SK-N-DZ (cell line): ENCODE measurements around the gene FAM53A.

Experiments used
- DNase-seq: peaks from one replicate; pipeline ENCODE4 v3.0.0-alpha.2; 2015; ENCODE audit warnings: low spot score

Gene FAM53A

DNA sequence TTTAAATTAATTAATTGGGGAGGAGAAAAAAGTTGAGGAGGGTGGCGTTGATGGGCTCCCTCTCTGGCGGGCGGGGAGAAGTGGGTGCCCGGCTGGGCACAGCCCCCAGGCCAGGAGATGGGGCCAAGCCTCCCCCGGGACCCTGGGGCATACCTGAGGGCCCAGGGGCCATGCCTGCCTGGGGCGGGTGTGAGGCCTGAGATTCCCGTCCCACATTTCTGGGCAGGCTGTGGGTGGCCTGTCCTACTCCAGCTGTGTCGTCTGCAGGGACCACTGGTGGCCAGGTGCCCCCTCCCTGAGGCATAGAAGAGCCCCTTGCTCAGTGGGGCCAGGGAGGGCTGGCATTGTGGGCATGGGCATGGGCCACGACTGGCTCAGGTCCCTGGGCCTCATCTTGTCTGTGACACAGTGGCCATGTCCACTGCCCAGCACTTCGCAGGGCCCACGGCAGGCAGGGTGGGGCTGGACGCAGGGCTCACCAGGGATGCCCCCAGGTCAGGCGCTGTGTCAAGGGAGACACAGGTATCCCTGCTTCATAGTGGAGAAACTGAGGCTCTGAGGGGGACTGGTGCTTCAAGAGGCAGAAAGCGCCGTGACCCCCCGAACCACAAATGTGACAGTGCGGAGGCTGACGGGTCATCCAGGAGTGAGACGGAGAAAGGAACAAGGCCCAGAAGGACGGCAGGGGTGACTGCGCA is 60.1 kb downstream of the FAM53A start:
- no peak for DNase-seq

DNA sequence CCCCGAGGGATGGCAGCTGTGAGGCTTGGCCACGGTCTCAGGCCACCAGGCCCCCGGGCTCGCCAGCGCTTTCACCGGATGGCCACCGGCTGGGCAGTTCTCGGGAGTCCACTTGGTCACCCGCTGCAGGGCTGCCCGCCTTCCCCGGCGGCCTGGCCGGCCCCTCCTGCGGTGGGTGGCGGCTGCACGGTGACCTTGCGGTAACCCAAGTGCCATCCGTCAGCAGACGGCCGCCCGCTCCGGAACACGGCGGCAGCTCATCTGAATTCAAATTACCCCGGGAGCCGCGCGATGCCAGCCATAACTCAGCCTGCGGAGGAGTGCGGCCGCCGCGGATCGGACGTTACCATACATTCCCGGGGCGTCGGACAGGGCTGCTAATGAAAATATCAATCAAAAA is 60.7 kb downstream of the FAM53A start:
- no peak for DNase-seq

DNA sequence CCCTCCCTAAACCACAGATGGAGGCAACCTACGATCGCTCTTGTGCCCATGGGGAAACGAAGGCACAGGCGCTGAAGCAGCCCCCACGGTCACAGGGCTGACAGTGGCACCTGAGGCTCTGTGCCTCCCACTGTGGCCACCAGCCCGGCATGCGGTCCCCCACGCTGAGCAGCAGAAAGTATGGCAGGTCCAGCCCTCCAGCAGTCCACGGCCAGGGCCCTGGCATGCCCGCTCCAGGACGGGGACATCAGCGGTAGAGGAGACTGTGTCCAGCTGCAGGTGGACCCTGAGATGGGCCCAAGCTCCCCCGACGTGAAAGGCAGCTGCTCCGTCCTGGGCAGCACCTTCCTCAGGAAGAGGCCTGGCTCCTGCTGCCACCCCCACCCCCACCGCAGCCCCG is 61.2 kb downstream of the FAM53A start:
- DNase-seq, result no peak

DNA sequence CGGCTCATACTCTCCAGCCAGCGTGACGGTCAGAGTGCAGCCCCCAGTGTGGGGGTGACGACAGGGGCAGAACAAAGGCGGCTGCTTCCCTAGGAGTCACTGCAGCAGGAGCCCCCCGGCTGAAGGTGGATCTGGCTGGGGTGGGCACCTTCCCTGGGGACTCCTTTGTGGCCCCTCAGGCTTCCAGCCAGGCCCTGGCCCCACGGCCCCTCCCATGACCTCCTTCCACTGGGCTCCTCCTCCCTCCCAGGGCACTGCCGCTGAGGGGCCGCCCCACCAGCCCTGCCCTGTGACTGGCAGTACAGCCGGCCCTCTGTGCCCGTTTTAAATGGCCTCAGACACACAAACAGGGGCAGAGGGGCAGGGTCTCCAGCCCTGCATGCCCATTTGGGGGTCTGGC is 61.9 kb downstream of the FAM53A start:
- DNase-seq, result no peak

DNA sequence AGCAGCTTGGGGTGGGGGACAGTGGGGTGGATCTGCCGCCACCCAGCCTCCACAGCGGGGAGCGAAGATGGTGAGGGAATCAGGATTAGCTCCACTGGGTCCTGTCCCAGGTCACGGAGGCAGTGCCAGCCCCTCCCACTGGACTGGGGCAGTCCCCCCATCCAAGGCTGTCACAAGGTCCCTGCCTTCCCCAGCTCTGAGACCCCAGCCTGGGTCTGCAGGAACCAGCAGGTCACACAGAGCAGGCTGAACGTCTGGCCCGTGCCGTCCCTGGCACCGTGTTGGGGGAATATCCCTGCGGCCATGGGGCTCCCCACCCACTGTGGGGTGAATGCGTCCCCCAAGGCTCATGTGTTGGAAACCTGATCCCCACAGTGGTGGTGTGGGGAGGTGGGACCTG is 62.6 kb downstream of the FAM53A start:
- no peak for DNase-seq

DNA sequence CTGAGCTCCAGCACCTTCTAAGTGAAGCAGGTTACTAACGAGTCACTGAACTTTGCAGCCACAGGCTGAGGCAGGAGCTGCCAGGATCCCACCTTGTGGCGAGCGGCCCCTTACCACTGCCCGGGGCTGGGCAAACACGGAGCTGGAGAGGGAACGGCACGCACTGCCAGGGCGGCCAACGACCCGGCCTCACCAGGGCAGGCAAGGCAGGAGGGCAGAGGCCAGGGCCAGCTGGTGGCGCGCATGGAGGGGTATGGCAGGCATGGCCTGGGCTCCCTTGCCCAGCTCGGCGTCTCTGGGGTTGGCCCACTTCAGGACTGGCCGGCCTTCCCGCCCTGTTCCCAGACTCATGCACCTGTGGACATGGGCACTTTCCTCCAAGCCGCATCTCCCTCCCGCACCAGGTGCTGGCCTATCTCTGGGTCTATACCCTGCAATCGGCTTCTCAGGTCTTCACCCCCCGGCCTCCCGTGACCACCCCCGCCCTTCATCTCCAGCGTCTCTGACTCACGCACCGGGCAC is 64.9 kb downstream of the FAM53A start:
- DNase-seq, result no peak

DNA sequence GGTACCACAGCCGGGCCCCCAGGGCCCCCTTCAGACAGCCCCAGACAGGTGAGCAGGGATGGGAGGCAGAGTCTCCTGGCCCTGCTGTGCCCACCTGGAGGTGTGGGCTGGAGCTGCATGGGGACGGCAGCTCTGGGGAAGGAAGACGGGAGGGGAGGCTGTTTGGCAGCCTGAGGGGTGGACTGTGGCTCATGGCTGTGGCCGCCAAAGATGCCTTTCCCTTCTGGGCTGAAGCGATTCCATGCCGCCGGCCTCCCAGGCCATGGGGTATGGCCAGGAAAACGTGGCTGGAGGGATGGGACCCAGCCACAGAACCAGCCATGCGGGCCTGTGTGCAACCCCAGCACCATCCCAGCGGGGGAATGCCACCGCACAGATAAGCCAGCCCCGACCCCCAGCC is 65.7 kb downstream of the FAM53A start:
- DNase-seq, result no peak

DNA sequence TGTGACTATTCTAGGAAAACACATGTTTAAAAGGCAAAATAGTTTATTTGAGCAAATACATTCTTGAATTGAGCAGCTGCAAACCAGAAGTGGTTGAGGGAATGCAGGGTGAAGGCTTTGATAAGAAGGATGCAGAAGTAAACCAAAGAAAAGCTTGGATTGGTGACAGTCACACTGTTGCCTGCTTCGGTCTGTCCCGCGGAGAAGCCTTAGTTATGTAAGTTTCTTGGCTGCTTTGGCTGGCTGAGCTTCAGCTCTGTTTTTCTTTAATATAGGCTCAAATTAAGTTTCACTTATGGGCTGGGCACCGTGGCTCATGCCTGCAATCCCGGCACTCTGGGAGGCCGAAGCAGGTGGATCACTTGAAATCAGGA is 67.6 kb downstream of the FAM53A start:
- DNase-seq, result no peak

DNA sequence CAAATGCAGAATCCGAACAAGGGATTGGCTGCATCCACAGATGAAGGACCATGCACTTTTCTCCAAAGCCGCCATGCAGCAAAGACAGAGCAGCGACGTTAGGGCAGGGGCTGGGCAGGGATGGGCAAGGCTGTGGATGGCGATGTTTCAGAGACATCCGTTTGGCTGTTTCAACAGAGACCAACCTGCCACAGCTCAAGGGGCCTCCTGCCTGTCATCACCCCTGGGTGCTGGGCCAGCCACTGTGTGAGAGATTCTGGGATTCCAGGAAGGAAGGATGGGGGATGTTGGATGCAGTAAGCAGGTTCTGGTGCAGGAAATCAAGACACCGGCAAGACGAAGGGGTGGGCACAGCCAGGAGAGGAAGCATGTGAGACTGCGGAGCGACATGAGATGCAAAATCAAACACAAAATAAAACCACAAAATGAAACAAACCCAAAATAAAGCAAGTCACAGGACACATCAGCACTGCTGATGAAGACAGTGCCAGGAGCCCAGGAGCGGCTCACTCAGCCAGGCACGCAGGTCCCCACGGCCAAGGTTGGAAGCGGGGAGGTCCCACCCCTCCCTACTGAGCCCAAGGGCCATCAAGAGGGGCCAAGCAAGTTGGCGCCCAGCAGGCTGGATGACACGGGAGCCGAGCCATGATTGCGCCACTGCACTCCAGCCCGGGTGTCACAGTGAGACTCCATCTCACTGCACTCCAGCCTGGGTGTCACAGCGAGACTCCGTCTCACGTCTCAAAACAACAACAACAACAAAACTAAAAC is 68.1 kb downstream of the FAM53A start:
- DNase-seq, result no peak

DNA sequence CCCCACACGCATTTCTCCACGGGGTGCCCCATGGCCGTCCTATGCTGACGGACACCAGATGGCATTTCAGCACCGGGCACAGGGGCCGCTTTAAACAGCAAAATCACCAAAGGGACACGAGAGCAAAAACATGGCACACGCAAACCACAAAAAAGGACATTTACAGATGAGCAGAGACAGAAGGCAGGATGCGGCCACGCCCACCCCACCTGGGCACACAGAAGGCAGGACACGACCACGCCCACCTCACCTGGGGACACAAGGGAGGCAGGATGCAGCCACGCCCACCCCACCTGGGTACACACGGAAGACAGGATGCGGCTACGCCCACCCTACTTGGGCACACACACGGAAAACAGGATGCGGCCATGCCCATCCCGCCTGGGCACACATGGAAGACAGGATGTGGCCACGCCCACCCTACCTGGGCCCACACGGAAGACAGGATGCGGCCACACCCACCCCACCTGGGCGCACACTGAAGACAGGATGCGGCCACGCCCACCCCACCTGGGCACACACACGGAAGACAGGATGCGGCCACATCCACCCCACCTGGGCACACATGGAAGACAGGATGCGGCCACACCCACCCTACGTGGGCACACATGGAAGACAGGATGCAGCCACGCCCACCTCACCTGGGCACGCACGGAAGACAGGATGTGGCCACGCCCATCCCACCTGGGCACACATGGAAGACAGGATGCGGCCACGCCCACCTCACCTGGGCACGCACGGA is 69.1 kb downstream of the FAM53A start:
- no peak for DNase-seq

DNA sequence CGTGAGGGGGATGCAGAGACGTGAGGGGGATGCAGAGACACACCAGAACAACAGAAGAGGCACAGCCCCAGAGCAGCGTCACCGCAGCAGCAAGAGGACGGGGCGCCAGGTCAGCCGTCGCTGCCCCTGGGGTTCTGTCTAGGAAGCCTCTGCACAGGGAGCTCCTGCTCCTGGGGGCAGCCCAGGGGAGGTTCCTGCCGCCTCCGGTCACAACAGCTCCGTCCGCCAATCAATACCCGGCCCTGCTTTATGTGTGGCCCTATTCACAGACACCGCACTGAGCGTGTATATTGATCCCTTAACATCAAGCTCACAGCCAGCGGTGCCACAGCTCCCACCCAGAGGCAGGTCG is 69.6 kb downstream of the FAM53A start:
- no peak for DNase-seq

DNA sequence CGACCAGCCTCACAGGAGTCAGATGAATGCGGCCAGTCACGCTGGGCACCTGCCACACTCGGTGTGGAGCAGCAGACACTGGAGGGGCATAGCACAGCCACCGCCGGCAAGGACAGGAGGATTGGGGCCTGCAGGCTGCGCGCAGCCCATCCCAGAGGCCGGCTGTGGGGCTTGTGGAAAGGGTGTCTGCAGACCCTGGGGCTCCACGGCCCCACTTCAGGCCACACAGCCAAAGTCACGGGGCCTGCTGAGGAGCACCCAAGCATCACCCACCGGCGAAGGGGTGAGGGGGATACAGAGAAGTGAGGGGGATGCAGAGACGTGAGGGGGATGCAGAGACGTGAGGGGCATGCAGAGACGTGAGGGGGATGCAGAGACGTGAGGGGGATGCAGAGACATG is 70.1 kb downstream of the FAM53A start:
- no peak for DNase-seq

DNA sequence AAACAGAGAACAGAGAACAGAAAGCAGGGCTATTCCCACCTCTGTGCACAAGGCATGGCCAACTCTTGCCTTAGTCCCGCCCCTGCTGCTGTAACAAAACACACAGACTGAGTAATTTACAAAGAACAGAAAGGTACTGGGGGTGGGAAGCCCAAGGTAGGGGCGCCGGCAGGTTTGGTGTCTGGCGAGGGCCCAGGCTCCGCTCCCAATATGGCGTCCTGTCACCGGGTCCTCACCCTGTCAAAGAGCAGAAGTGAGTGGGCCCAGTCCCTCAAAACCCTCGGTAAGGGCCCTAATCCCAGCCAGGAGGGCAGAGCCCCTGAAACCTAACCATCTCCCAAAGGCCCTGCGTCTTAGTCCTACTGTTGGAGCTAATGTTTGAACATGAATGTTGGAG is 71.0 kb downstream of the FAM53A start:
- DNase-seq, result no peak

DNA sequence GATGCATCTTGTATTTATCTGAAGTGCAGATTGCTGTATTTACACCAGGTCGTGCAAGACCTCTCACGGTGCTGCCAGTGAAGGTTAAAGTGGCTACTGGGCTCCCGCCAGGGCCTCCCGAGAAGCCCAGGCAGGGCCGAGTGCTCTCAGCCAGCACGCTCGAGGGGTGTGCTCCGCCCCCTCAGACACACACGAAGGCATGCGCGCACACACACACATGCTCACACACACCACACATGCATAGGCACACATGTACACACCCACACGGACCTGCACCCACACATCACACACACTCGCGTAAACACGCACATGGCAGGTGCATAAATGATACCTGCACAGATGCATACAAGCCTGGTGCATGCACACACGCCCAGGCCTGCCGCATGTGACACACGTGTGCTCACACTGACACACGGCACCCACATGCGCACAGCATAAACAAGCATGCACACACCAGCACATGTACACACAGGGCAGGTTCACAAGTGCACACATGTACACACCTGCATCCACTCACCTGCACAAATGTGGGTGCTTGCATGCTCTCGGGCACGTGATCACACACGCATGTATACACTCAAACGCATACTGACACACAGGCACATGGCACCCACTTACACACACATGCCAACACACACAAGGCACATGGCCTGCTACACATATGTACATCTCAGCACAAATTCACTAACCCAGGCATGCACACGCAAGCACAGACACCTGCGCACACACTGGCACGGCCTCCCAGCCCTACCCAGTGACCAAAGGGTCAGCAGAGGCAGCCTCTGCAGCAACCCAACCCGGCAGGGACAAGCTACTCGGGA is 71.6 kb downstream of the FAM53A start:
- no peak for DNase-seq

DNA sequence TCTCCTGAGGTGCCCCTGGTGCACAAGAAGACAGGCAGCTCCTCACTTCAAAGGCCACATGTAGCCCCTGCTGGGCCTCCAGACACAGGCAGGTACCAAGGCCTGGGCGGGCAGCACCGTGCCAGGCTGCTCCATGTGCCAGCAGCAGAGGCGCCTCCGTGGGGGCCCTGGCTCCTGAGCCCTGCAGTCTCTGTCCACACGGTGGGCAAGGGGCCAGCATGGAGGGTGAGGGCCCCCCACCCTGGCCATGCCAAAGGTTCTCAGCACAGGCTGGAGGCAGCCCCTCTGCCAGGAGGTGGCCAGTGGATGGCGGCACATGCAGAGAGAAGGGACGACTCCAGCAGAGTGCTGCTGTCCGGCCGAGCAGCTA is 72.6 kb downstream of the FAM53A start:
- DNase-seq, result no peak

DNA sequence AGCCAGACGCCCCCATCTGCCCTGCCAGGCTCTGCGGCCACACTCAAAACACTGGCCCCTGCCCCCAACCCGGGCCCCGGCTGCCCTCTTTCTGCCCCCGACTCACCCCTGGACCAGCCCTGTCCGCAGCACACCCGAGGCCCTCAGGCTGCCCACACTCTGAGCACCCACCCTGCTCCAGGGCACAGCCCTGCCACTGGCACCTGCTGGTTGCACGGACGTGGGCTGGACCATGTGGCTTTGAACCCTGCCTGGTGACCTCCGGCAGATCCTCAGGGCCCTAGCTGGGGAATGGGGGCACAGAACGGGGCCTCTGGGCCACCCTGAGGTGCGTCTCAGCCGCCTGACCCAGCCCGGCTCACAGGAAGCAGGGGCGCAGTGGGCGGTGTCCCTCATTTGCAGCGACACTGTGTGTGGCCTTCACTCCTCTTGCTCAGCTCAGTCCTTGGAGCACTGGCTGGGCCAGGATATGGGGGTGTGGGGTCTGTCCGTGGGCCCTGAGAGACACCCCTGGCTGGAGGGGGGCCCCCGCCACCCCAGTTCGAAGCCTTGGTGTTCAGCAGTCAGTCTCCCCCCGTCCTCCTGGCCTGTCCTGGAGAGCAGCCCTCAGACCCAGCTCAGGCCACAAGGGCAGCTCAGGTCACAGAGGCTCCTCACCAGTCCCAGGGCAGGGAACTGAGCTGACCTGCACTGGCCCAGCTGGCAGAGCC is 73.2 kb downstream of the FAM53A start:
- no peak for DNase-seq

DNA sequence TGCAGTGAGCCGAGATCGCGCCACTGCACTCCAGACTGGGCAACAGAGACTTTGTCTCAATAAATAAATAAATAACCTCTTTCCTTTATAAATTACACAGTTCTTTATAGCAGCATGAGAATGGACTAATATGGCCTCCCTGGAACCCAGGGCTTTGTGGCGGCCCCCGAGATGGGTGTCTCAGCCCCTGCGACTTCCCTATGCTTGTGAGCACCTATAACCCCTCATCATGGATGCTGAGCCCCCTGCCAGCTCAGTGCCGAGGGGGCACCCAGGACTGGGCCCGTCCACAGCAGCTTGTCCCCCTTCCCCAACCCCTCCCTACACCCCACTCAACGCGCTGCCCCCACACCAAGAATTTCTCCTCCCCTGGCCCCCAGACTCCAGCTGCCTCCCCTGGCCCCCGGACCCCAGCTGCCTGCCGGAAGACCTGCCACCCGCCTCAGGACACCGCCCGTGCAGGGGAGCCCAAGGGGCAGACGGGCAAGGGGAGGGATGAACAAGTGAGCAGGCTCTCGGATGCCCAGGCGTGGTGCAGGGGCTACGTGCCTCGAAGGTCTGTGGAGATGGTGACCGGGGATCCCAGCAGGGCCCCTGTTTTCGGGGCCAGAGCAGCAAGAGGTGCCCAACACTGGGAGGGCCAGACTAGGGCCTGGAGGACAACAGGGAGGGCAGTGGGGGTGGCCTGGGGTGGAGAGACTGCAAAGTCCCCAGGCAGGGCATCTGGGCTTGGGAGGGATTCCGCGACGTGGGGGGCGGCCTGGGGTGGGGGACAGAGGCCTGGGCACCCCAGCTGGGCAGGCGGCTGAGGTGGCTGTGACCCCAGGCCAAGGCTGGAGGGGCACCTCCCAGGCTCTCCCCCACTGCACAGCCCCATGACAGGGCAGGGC is 74.0 kb downstream of the FAM53A start:
- no peak for DNase-seq

DNA sequence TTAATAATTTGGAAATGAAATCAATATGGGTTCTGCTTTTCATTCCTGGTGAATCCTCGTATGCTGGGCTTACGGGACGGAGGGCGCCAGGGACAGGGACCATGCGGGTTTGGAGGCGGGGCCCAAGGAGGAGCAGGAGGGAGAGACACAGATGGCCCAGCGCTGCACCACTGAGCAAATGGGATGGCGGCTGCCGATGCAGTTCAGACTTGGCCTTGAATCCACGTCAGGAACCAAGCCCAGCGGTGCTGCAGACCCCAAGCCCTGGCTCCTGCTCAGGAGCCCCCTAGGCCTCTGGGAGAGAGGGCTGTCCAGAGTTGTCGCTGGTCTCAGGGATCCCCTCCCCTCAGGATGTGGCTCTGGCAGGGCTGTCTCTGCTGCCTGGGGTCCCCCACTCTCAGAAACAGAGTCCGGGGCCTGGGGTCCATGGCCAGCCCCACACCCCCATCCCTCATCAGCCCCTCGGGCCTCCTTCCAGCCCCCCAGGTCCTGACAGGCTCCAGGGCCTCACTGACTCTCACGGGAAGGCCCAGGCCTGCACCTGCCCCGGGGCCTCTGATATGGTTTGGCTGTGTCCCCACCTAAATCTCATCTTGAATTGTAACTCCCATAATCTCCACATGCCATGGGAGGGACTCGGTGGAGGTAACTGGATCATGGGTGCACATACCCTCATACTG is 75.2 kb downstream of the FAM53A start:
- no peak for DNase-seq

DNA sequence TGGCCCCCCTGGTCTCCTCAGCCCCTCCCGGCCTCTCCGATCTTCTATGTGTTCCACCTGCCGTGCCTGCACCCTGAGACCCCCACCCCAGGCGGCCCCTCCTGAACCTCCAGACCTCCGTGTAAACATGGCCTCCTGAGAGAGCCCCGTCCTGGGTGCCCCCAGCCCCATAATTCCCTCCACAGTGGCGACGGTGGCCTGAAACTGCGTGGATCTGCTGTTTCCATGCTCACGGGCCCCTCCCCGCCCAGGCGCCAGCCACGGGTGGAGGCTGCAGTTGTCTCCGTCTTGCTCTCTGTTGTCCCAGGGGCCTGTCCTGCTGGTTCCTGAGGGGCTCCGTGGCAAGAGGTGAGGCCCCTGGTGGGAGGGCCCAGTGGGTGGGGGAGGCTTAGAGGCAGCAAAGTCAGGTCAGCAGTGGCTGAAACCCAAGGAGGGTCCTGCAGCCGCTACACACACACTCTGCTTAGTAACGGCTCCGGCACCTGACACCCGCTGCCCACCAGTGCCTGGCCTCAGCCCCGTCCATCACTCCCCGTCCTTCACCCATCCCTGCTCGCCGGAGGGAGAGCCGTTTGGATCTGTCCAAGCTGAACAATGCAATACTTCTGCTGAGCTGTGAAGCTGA is 75.8 kb downstream of the FAM53A start:
- no peak for DNase-seq
